ENCODE measurements around the gene IFNL3.

The IFNL3 gene

DNA sequence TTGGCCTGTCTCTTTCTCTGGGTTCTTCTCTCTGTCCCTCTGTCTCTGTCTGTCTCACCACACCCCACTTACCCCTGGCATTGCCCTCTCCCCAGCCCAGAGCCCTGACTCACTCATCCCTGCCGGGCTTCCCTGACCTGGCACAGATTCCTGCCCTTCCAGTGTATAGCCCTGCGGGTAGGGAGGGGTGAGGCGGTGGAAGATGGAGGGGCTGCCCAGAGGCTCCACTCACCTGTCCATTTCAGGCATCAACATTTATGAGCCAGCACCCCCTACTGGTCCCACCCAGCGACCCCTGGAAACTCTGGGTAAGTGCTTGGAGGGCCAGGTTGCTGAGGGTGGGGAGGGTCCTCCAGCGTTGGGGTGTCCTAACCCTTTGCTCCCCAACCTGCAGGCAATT, 47.0 kb downstream of the IFNL3 start:
- H3K4me3 ChIP-seq (ENCODE audit: low read length): no peak overlapping the region
- no peak for TF ChIP-seq ZNF274 (IDR thresholded peaks at IDR 0.05; ENCODE audit: low read depth, low read length)

GRCh38 chr19:39196860-39197562, 47.8 kb downstream of the IFNL3 start, which contains the start of gene NCCRP1:
Gene NCCRP1 (plus strand): TSS chr19:39196964. CDS start chr19:39196983, 19 bp downstream.
- H3K4me3 ChIP-seq (ENCODE audit: low read length): no peak within 1 kb of the TSS
- TF ChIP-seq ZNF274 (IDR thresholded peaks at IDR 0.05; ENCODE audit: low read depth, low read length): no peak

DNA sequence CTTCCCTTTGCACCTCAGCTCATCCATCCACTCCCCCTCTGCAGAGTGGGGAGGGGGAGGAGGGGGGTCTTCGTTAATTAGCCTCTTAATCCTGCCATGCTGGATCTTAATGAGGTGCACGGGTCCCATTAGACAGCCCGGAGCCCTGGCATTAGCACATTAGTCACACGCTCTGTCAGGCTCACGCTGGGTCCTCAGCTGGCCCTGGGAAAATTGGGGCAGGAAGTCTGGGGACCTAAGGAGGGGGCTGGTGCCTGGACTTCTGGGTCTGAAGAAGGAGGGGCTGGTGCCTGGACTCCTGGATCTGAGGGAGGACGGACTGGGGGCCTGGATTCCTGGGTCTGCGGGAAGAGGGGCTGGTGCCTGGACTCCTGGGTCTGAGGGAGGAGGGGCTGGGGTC, 48.5 kb downstream of the IFNL3 start:
- no peak overlapping the region for H3K4me3 ChIP-seq (ENCODE audit: low read length)
- no peak for TF ChIP-seq ZNF274 (IDR thresholded peaks at IDR 0.05; ENCODE audit: low read depth, low read length)

GRCh38 chr19:39195755-39196154, 49.1 kb downstream of the IFNL3 start:
- H3K4me3 ChIP-seq (ENCODE audit: low read length): no peak overlapping the region
- no peak for TF ChIP-seq ZNF274 (IDR thresholded peaks at IDR 0.05; ENCODE audit: low read depth, low read length)

DNA sequence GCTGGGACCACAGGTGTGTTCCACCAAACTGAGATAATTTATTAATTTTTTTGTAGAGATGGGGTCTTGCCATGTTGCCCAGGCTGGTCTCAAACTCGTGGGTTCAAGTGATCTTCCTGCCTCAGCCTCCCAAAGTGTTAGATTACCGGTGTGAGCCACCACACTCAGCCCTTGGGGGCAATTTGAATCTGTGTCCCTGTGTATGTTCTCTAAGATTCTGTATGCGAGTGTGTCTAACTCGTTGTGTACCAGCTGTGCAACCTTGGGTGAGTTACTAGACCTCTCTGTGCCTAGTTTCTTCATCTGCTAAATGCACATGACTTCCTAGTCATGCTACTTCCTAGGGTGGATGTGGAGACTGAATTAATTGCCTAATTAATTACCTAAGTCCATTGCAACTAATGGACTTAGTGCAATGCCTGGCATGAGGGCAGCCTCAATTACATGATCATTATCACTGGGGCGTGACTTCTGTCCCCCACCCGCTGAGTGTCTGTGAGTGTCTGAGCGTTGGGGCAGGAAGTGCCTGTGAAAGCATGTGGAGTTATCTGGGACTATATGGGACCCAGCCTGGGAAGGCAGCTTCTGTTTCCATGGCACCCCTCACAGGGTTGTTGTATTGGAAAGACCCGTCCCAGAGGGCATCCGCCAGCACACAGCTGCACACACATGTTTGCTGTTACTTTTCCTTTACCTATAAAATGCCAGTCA, 49.8 kb downstream of the IFNL3 start:
- H3K4me3 ChIP-seq (ENCODE audit: low read length): no peak overlapping the region
- no peak for TF ChIP-seq ZNF274 (IDR thresholded peaks at IDR 0.05; ENCODE audit: low read depth, low read length)

DNA sequence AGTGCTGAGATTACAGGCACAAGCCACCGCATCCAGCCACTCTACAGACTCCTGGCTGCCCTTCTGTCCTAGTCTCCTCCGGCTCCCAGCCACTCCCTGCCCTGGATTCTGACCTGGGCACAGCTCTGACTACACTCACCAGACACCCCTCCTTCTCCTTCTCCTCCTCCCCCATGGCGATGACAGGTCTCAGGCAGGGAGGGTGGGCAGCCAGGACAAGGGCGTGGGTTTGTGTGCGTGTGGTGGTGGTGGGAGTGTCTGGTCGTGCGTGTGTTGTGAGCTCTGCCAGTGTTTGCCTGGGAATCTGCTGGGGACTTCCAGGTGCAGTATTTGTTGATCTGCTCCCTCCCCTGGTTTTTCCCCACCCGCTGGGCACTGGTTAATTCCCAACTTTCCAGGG, 51.0 kb downstream of the IFNL3 start:
- no peak overlapping the region for H3K4me3 ChIP-seq (ENCODE audit: low read length)
- no peak for TF ChIP-seq ZNF274 (IDR thresholded peaks at IDR 0.05; ENCODE audit: low read depth, low read length)
